ENCODE results near the gene PGAP1.

The PGAP1 gene

GRCh38 chr2:196926562-196927375 lies at the start of gene PGAP1:
Gene PGAP1, minus strand, starts transcription at chr2:196926707. Its CDS starts 91 bp downstream, at chr2:196926616.
- peak; percentile 97 for DNase-seq (ENCODE audit: low spot score)

DNA sequence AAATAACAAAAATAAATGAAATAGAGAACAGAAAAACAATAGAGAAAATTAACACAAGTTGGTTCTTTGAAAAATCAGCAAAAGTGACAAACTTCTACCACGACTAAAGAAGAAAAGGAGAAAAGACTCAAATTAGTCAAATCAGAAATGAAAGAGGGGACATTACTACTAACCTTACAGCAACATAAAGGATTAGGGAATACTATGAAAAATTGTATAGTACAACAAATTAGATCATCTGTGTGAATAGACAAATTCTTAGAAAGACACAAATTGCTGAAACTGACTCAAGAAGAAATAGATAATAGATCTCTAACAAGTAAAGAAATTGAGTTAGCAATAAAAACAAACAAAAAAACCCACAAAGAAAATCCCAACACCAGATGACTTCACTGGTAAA lies 48.5 kb upstream of the PGAP1 start:
- no peak for DNase-seq (ENCODE audit: low spot score)

- no peak for DNase-seq (ENCODE audit: low spot score)
Observed at GRCh38 chr2:196971574-196972279, 45.2 kb upstream of the PGAP1 start.

DNA sequence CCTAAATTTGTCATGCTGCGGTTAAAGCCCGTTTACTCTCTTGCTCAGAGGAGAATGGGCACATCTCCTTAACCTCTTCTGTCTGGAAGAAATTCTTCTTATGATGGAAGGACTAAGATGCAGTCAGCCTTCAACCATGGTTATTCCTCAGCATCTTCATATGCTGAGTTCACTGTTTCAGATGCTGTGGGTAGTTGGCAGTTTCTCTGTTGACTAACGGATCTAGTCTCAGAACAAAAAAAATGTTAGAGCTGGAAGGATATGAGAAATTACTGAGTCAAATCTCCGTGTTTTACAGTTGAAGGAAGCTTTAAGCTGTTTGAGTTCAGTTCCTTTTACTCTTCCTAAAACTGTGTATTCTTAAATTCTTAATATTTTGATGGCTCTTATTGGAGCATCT lies 43.6 kb upstream of the PGAP1 start:
- no peak for DNase-seq (ENCODE audit: low spot score)

GRCh38 chr2:196968516-196968915 lies 42.0 kb upstream of the PGAP1 start:
- DNase-seq (ENCODE audit: low spot score): no peak

DNA sequence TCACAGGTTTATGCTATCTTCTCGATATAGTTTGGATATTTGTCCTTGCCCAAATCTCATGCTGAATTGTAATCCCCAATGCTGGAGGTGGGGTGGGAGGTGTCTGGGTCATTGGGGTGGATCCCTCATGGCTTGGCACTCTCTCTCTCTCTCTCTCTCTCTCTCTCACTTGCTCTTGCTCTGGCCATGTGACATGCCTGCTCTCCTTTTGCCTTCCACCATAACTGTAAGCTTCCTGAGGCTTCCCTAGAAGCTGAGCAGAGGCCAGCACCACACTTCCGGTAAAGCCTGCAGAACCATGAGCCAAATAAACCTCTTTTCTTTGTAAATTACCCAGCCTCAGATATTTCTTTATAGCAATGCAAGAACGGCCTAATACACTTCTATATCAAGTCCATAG lies 41.3 kb upstream of the PGAP1 start:
- no peak for DNase-seq (ENCODE audit: low spot score)

- peak; percentile 59 for DNase-seq (ENCODE audit: low spot score)
Observed at GRCh38 chr2:196967116-196967515, 40.6 kb upstream of the PGAP1 start.

DNA sequence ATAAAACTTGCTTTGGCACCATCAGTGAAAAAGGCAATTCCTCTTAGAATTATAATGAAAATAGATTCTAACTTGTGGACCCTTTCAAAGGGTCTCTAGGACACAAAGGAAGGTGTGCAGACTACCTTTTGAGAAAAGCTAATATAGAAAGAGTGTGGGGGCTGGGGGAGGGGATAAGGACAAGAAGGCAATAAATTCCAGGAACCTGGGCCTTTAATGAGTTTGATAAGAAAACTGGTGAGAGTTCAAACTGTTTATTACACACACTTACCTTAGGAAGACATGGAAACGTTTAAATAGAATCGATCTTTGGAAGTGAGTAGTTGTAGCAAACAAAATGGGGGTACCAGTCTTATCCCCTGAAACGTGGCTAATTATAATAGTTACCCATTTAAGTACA lies 39.6 kb upstream of the PGAP1 start:
- no peak for DNase-seq (ENCODE audit: low spot score)

GRCh38 chr2:196965651-196966050 lies 39.1 kb upstream of the PGAP1 start:
- no peak for DNase-seq (ENCODE audit: low spot score)

GRCh38 chr2:196963961-196964360 lies 37.5 kb upstream of the PGAP1 start:
- no peak for DNase-seq (ENCODE audit: low spot score)

DNA sequence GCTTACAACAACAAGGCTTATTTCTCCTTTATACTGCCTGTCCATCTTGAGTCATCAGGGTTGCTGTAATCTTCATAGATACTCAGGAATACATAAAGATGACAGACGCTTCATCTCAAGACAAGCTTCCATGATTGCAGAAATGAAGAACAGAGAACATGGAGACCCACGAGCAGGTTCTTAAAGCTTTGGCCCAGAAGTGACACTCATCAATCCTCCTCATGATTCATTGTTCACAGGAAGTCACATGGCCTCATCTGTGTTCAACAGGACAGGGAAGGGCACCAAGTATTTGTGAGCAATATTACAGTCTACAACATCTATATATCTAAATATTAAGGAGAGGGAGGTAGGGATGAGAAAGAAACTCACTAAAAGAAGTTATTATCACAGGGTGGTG lies 36.5 kb upstream of the PGAP1 start:
- DNase-seq (ENCODE audit: low spot score): no peak

GRCh38 chr2:196962325-196962724 lies 35.8 kb upstream of the PGAP1 start:
- no peak for DNase-seq (ENCODE audit: low spot score)

- DNase-seq (ENCODE audit: low spot score): no peak
Observed at GRCh38 chr2:196961889-196962288, 35.4 kb upstream of the PGAP1 start.

- peak; percentile 35 for DNase-seq (ENCODE audit: low spot score)
Observed at GRCh38 chr2:196959734-196960338, 33.3 kb upstream of the PGAP1 start.

DNA sequence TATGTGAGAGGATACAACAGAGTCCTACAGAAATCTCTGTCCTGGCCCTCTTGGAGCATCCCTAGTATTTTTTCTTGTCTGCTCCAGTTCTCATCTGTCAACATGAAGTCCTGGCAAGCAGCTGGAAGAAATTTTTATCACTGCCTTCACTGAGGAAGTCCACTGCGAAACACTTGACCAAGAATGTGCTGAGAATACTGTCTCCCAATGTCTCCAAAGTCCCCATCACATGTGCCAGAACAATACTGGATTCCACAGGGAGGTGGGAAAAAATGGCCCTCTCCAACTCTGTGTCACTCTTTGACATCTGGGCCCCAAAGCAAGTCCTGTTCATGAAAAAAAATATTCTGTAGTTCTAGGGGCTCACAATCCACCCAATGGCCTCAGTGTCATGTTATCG lies 32.8 kb upstream of the PGAP1 start:
- no peak for DNase-seq (ENCODE audit: low spot score)

DNA sequence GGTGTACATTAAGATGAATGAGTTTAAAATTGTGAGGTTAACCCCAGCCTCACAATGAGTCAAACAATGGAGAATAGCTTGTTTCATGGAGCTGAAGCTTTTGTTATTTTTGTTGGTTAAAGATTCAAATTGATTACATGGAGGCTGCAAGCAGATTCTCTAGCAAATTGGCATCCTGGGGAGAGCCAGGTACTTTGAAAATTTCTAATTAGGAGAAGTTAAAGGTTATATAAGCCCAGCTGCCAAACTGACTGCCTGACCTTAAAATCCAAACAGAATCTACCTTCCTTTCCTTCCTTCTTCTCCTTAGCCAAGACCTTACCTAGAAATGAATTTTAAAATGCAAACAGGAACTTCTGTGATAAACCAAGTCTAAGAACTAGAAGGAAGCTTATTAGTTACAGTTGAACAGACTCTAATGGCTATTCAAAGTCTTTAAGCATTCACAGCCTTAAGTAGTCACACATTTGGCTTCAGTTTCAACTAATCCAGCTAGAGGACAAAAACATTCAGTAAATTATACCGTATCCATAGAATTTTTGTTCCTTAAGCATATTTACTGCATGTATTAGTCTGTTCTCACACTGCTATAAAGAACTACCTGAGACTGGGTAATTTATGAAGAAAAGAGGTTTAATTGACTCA lies 31.5 kb upstream of the PGAP1 start:
- no peak for DNase-seq (ENCODE audit: low spot score)

DNA sequence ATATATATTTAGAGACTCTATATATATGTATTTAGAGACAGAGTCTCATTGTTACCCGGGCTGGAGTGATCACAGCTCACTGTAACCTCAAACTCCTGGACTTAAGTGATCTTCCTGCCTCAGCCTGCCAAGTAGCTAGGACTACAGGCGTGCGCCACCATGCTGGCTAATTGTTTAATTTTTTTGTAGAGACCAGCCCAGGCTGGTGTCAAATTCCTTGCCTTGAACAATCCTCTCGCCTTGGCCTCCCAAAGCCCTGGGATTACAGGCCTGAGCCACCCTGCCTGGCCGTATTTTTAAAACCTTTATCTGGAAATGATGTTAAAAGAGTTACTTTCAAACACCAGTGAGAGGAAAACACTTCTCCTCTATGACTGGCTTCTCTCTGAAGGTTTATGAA lies 30.9 kb upstream of the PGAP1 start:
- no peak for DNase-seq (ENCODE audit: low spot score)

DNA sequence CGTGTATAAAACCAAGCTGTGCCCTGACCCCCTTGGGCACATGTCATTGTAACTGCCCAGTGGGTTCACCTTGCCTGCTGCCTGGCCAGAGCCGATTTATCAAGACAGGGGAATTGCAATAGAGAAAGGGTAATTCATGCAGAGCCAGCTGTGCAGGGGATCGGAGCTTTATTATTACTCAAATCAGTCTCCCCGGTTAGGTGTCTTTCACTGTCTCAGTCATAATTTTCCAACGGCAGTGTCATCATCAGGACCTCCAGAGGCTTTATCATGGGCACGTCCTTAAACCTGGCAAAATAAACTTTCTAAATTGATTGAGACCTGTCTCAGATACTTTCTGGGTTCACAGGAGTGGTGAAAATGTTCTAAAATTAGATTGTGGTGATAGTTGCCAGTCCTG lies 29.6 kb upstream of the PGAP1 start:
- DNase-seq (ENCODE audit: low spot score): no peak

DNA sequence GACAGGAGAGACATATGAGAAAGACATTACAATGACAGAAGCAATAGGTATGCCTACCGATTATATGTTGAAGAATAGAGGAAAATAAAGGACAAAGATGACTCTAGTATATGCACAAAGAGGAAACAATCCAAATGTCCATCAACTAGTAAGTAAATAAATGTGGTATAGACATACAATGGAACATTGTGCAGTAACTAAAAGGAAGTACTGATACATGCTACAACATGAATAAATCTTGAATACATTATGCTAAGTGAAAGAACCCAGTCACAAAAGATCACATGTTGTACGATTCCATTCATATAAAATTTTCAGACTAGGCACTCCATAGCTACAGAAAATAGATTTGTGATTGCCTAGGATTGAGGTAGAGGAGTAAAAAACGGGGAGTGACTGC lies 28.5 kb upstream of the PGAP1 start:
- no peak for DNase-seq (ENCODE audit: low spot score)

DNA sequence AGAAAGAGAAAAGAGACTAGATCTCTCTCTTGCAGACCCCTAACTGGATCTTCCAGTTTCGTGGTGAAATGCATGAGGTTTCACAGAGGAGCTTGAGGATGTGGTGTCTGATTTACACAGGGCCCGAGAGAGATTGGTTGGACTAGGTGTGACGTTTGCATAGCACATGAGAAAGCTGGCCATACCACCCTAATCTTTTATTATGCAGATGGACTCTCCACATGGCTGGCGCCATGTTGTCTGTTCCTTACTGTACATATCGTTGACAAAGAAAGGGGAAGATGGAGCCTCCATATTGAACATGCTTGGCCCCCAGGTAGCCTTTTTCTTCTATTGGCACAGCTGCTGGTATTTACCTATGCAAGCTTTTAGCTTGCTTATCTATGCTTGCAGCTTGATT lies 27.5 kb upstream of the PGAP1 start:
- DNase-seq (ENCODE audit: low spot score): no peak

- no peak for DNase-seq (ENCODE audit: low spot score)
Observed at GRCh38 chr2:196952936-196953335, 26.4 kb upstream of the PGAP1 start.

DNA sequence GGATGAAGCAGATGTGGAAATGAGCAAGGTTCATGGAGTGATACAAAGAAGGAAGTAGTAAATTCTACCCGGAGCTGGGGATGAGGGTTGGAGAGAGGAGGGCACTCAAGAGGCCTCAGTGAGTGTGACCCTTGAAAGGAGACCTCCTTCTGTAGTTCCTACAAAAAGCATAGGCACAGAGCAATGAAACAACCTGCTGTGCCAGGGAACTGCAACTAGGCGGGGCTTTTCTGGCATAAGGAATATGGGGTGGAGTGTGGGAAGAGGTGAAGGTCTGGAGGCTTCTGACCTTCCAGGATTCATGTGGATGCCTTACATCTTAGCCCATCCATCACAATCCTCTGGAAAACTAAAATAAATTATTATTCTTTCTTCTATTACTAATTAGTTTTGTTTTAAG lies 25.5 kb upstream of the PGAP1 start:
- no peak for DNase-seq (ENCODE audit: low spot score)

DNA sequence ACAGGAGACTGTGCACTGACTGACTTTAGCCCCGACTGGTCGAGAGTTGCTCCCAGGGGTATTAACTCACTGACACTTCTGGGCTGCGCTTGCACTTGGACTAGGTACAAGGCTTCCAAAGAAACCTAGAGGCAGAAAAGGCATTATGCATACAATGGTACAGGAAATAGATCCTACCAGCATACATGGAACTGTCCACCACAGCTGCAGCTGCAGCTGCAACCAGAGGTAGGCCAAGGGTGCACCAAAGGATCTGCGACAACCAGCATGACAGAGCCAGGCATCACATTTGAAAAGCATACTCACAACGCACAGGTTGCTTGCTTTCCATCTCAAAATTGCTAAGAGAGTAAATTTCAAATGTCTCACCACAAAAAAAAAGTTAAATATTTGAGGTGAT lies 22.6 kb upstream of the PGAP1 start:
- DNase-seq (ENCODE audit: low spot score): no peak
